GM21825 (cell line): ENCODE data around the gene IMMP2L.
A peak's percentile ranks its signal among the peaks of the same experiment; 100 is the strongest.

Experiments used
- ATAC-seq: cut with Tn5 transposase; IDR thresholded peaks from one replicate; pipeline ENCODE4 v1.9.1; 2021; ENCODE audit warnings: mild to moderate bottlenecking, moderate library complexity; ENCODE audit not compliant: unreplicated experiment

Gene IMMP2L

GRCh38 chr7:111126987-111127386 lies 435.3 kb downstream of the IMMP2L start:
- ATAC-seq = no peak

DNA sequence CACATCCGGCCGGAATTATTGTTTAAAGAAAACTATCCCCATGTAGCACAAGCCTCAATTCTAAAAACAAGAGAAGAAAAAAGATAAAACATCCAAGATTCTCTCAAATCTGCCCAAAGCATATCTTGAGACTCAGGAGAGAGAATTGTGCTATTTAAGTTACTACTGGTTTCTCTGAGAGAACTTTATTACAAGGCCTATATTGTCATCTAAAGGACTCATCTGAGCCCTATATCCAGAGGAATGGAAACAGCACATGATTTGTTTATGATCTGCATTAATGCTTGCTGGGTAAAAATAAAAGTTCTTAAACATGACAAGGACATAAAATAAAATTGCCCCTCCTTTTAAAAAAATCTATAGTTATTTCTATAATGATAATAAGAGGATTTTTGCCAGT lies 446.3 kb downstream of the IMMP2L start:
- ATAC-seq = no peak

DNA sequence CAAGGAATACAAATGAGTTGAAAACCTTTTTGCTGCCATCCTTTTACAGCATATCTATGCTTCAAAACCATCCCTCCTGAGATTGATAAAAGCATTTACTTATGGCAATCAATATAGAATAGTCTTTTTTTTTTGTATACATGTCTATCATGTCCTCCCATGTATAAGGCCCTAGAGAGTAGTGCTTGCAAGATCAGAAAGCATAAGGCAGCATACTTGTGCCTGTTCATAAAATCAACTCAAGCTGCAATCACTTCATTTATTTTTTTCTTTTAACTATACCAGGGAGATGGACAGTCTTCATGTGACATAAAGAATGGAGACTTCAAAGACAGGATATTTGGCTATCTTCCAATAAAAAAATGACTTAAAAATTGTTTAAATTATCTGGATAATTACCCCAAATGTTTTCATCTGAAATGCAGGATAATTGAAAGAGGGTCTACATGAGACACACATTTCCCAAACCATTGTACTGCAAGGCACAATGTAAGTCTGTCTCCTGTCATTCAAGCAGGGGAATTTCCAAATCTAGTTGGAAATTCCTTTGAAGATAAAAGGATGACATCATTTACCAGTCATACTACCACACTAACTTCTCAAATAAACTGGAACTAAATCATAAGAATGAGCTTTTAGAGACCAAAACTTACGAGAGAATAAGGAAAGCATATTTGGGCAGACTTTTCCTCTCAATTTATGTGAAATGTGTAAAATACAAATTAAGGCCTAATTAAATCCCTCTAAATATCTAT lies 448.9 kb downstream of the IMMP2L start:
- ATAC-seq = peak; percentile 67

GRCh38 chr7:111112439-111112838 lies 449.9 kb downstream of the IMMP2L start:
- ATAC-seq = no peak

DNA sequence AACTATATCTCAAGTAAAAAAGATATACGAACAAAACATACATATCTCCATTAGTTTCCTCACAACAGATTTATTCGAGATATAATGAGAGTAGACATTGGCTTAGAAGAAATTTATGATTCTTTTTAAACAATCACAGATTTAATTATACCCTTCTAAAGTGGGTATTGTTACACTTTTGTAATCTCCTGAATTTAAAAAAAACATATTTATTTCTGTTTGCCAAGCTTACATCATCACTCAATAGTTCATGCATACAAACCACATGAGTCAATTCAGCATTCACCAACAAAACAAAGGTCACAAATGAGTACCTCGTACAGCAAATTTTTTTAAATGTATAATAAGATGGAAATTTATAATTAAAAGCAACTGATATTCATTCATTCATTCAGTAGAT lies 453.8 kb downstream of the IMMP2L start:
- no peak for ATAC-seq

DNA sequence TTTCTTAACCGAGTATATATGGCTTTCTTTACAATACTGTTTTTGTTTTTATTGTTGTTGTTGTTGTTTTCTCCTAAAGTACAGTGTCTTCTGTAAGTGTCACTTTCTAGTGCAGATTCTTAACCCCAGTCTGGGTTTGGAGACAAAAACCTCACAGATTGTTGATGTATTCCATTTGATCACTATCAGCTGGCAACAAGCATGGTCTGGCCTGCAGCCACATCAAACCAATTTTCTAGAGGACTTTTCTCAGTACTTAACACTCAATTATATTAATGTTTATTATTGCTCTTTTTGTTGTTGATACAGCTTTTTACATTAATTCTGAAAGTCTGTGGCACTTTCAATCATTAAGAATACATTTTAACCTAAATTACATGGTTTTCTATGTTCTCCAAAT lies 454.3 kb downstream of the IMMP2L start:
- no peak for ATAC-seq

- no peak for ATAC-seq
Observed at GRCh38 chr7:111107579-111107978, 454.7 kb downstream of the IMMP2L start.

DNA sequence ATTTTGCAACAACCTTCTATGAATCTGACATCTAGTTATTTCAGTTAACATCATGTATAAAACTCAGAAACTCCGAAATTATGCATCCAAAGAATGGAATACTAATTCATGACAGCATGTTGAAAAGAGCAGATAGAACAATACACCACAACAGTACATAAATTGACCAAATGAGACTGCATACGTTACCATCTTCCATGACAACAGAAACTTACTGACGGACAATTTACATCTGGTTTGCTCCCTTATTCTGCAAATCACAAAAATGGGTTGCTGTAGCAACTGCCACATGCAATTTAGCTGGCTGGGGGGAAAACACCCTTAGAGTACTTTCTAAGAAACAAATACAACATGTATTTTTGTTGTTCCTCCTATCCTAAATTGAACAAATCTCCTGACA lies 457.0 kb downstream of the IMMP2L start:
- no peak for ATAC-seq

- ATAC-seq = no peak
Observed at GRCh38 chr7:111104710-111105109, 457.6 kb downstream of the IMMP2L start.

- ATAC-seq = peak; percentile 67
Observed at GRCh38 chr7:111103678-111104274, 458.5 kb downstream of the IMMP2L start.

- ATAC-seq = no peak
Observed at GRCh38 chr7:111103136-111103535, 459.2 kb downstream of the IMMP2L start.

- ATAC-seq = no peak
Observed at GRCh38 chr7:111101856-111102646, 460.2 kb downstream of the IMMP2L start.

- no peak for ATAC-seq
Observed at GRCh38 chr7:111098926-111099250, 463.4 kb downstream of the IMMP2L start.

DNA sequence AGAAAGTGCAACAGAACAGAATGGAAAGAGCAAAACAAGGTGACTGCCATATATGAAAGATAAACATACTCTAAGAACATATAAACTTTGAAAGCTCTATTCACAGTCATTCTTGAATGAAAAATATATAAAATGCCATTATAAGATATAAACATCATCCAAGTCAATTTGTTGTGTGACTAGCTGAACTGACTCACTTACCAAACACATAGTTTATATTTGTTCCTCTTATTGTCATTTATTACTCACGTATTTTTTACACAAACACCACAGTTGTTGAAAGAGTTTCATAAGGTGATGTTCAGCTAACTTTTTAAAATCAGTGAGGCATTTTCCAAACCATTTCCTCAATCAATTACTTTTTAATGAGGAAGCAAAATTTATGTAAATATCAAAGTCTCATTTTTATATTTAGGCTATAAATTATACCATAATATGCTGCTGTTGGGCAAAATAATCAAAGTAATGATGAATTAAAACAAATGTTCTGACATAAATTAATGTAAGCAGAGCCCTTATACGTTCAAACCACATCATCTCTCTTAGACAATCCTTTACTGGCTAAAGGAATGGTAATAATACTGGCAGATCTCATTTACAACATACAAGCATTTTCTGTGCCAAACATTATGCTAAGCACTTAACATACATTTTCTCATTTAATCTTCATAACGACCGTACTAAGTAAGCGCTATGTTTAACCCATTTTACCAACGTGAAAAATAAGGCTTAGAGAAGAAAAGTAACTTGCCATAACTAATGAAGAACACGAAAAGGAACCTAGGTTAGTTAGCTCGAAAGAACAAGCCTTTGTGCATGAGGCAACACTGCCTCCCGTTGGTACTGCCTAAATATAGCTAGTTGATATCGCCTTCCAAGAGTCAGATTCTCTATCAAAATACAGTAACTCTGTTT lies 464.0 kb downstream of the IMMP2L start:
- ATAC-seq = peak; percentile 91

GRCh38 chr7:111096997-111097396 lies 465.3 kb downstream of the IMMP2L start:
- no peak for ATAC-seq

DNA sequence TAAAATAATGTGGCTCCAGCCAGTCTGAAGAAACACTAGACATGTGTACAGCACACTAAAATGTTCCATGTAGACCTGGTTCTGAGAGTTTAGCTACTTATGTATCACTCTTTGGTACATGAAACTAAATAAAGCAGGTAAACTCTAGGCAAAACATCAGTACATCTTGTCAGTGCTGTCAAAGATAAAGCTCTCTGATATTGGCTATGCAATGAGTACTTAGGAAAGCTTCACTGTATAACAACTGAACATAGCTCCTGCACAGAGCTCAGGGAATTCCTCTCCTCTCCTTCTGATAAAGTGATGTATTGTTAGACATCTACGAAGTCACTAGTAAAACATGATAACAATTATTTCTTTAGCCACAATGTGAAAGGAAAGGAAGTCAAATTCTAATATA lies 467.9 kb downstream of the IMMP2L start:
- ATAC-seq = no peak

- no peak for ATAC-seq
Observed at GRCh38 chr7:111093496-111093895, 468.8 kb downstream of the IMMP2L start.

DNA sequence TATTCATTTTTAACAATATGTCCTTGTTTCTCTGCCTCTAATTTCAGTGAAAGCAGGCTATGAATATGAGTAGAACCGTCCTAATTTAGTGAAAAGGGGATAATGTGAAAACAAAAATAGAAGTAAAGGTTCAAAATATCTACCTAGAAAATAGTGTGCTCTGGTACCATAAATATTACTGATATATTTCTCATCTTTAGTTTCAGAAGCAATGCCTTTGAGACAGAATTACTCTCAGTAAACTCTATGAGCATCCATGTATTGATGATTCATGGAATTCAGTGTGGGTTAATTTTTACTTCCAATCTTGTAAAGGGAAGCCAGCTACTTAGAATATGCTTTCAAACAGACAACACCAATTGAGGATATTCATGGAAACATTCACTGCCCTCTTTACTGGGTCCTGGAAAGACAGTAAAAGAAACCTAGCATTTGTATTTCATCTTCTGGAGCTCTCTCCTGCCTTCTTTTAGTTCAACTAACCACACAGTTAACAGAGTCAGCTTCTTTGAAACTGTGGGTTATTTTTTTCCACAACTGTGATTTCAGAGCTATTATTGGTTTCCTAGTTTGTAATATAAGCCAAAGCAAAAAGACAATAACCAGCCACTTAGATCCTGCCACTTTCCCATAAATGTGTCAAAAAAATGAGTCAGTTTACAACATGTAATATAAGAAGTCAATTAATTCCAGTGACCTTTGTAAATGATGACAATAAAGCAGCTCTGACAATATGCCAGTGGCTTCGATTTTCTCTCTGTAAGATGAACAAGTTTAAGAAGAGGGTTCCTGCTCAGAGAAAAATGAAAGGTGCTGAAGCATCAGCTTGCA lies 469.7 kb downstream of the IMMP2L start:
- ATAC-seq = peak; percentile 46

GRCh38 chr7:111091593-111092358 lies 470.5 kb downstream of the IMMP2L start:
- ATAC-seq = no peak
